Motor neuron (in vitro differentiated cells): ENCODE data around the gene MTUS2. TPM values are rescaled to one million over a fixed set of nuclear protein-coding genes. Genes with fewer than 3 reads are reported as not detected.

Source experiments
- ATAC-seq, 8 experiments: fragments of 200-7000 bp; cut with Tn5 transposase; replicated peaks in 6 of 8; 2 replicates each; pipeline ENCODE4 v1.8.0; 2021; ENCODE audit warnings: mild to moderate bottlenecking in 8 of 8, moderate library complexity in 8 of 8
- H3K27ac ChIP-seq, 2 donors: fragments of 250-450 bp; sonication (Bioruptor Pico); 2 replicates each; pipeline ENCODE4 v1.9.0; 2021; ENCODE audit warnings: antibody characterized with exemption in 2 of 2, mild to moderate bottlenecking in 2 of 2, moderate library complexity in 1 of 2
- H3K4me1 ChIP-seq, 2 donors: fragments of 250-450 bp; sonication (Bioruptor Pico); replicated peaks in 1 of 2; 2 replicates each; pipeline ENCODE4 v1.6.1; 2021; ENCODE audit warnings: antibody characterized with exemption in 2 of 2, mild to moderate bottlenecking in 2 of 2, moderate library complexity in 1 of 2
- H3K4me3 ChIP-seq, 5 donors: fragments of 250-450 bp; sonication (Bioruptor Pico); 2 replicates each; pipeline ENCODE4 v1.9.0; 2021; ENCODE audit warnings: antibody characterized with exemption in 5 of 5, mild to moderate bottlenecking in 5 of 5, moderate library complexity in 4 of 5
- WGBS, 10 experiments: fragments of 450-650 bp; shearing (Covaris generic); methylation state at CpG; one replicate each; pipeline ENCODE4 v1.0.0; 2022; 5-methylcytosine and 5-hydroxymethylcytosine counted together
- in situ Hi-C, 9 experiments: fragments of 400-800 bp; cut with MboI; loops; one replicate each; pipeline ENCODE4 v1.15.0; 2021; ENCODE audit warnings: low sequenced_read_pairs in 9 of 9, low pct_unique_long_range_greater_than_20kb in 2 of 9; ENCODE audit not compliant: unreplicated experiment in 9 of 9
- total RNA-seq, 8 experiments: library from RNA; unstranded; fragments of 300-600 nt; gene quantifications; 2 replicates each; pipeline versions ENCODE4 v1.2.3 to v1.2.4, GENCODE V29; 2022

Gene MTUS2
- total RNA-seq, 8 experiments from 2014 or later = 1.1 to 9.6 (median 3.9) TPM

- H3K4me3 ChIP-seq = no peak overlapping the region
- in situ Hi-C loops = no loop called here
- 58 to 100% (median 89%) methylated on average over 1 to 11 of the region's 14 CpGs for WGBS, 10 experiments
- H3K27ac ChIP-seq = no peak overlapping the region
- no peaks in the 10 kb centered on the region for H3K4me1 ChIP-seq
- ATAC-seq = peak in 2 of 8 experiments; percentile 16 to 89
Measured at GRCh38 chr13:29537736-29538651, 717.9 kb downstream of the MTUS2 start.

DNA sequence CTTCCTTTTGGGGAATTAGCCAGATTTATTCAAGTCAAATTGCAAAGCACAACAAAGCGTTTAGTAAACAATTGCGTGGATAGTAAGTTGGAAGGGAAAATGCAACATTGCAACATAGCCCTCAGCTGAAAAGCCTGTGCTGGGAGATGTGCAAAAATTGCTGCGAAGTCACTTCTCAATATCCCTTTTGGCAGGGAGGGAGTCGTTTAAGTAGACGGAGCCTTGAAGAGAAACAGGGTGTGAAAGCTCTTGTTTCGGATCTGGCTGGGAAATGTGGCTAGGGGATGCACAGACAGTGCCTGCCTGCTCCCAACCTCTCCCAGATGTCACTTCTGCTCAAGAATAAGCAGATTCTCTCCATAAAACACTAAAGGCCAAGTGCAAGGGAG lies 718.5 kb downstream of the MTUS2 start:
- Histone ChIP-seq H3K27ac (no peak overlapping the region), H3K4me1 (no peaks in the 10 kb centered on the region), H3K4me3 (no peak overlapping the region)
- WGBS, 10 experiments = 9 to 100% (median 77%) methylated on average over 1 to 6 of the region's 6 CpGs; no CpG with 5 or more reads in 2 of the 10 experiments
- in situ Hi-C loops = no loop called here
- peak in 1 of 8 experiments; percentile 32 for ATAC-seq

- in situ Hi-C loops = no loop called here
- 83 to 100% (median 97%) methylated on average over 1 to 2 of the region's 2 CpGs; no CpG with 5 or more reads in 6 of the 10 experiments for WGBS, 10 experiments
- Histone ChIP-seq H3K27ac (no peak overlapping the region), H3K4me3 (no peak overlapping the region), H3K4me1 (no peaks in the 10 kb centered on the region)
- ATAC-seq = no peak
Measured at GRCh38 chr13:29539856-29540255, 719.7 kb downstream of the MTUS2 start.

DNA sequence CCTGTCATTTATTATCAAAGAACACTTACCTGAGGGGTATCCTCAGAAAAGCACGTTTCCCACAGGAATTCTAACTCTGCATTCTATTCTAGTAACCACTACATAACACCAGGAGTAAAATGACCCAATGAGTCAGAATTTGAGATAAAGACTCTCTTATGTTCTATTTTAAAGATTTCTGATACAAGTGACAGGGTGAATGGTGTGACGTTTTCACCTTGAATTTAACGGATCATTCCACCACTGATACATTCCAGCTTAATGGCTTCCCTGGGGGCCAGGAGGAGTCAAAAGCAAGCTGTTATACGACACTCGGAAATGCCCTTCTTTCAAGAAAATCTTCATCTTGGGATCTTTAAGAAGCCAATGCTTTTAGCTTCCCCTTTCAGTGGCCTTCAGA lies 720.2 kb downstream of the MTUS2 start:
- 51 to 100% (median 89%) methylated on average over 1 to 5 of the region's 5 CpGs; no CpG with 5 or more reads in 3 of the 10 experiments for WGBS, 10 experiments
- H3K27ac ChIP-seq = no peak overlapping the region
- H3K4me3 ChIP-seq = no peak overlapping the region
- H3K4me1 ChIP-seq = no peaks in the 10 kb centered on the region
- ATAC-seq = no peak
- in situ Hi-C loops = no loop called here

DNA sequence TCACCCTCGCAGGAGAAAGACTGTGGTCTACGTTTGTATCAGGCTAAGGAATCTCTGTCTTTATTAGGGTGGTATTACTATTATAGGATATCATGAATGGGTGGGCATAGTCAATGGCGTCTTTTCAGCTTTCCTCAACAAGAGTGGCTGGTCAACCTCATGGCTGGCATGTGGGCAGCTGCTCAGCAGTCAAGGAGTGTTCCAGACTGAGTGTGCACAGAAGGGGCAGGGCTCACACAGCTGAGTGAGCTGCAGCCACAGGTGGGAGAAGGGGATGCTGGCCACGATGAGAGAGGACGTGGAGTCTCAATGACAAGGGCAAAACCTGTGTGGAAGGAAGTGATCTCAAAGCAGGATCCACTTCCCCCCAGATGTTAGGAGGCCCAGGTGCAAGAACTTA lies 720.7 kb downstream of the MTUS2 start:
- 17 to 100% (median 93%) methylated on average over 1 to 3 of the region's 5 CpGs; no CpG with 5 or more reads in 3 of the 10 experiments for WGBS, 10 experiments
- no peaks in the 10 kb centered on the region for H3K4me1 ChIP-seq

DNA sequence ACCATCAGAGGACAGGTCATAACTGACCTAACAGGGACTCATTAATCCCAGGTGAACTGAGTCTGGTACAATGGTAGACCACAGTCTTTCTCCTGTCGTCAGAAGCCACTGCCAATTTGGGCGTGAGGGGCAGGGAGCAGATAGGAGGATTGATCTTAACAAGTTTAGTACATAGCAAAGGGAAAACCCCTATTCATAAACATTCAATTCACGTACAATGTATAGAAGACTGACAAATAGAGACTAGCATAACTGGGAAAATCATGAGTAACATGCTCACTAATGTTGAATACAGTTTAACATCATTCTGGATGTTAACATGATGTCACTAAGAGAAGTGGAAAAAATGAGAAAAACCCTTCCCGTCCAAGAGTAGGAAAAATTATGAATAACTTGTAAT lies 721.3 kb downstream of the MTUS2 start:
- in situ Hi-C loops = no loop called here

More for the DNA sequence above, 720.7 kb downstream of the MTUS2 start:
- H3K27ac ChIP-seq = no peak overlapping the region
- H3K4me3 ChIP-seq = no peak overlapping the region
- no peak for ATAC-seq
- in situ Hi-C loops = no loop called here

DNA sequence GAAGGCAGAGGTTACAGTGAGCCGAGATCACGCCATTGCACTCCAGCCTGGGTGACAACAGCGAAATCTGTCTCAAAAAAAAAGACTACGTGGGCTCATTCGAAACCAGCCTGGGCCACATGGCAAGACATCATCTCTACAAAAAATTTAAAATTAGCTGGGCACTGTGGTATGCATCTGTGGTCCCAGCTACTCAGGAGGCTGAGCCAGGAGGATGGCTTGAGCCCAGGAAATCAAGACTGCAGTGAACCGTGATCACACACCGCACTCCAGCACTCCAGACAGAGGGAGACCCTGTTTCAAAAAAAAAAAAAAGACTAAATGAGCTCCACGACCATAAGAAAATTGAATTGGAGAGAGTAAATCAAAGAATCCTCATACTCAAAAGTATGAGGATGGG lies 722.2 kb downstream of the MTUS2 start:
- 86 to 100% (median 97%) methylated on average over 1 to 8 of the region's 8 CpGs for WGBS, 10 experiments
- in situ Hi-C loops = no loop called here
- no peak for ATAC-seq
- Histone ChIP-seq H3K4me1 (no peaks in the 10 kb centered on the region), H3K4me3 (no peak overlapping the region), H3K27ac (no peak overlapping the region)

More for the DNA sequence above, 721.3 kb downstream of the MTUS2 start:
- 84 to 100% (median 96%) methylated on average over 2 to 4 of the region's 4 CpGs for WGBS, 10 experiments
- Histone ChIP-seq H3K27ac (no peak overlapping the region), H3K4me3 (no peak overlapping the region), H3K4me1 (no peaks in the 10 kb centered on the region)
- no peak for ATAC-seq

GRCh38 chr13:29543230-29544215 lies 723.4 kb downstream of the MTUS2 start:
- peak in 5 of 8 experiments; percentile 18 to 41 (median 36) for ATAC-seq
- WGBS, 10 experiments = 84 to 100% (median 100%) methylated on average over 1 to 11 of the region's 16 CpGs; no CpG with 5 or more reads in 1 of the 10 experiments
- Histone ChIP-seq H3K4me3 (no peak overlapping the region), H3K27ac (no peak overlapping the region), H3K4me1 (no peaks in the 10 kb centered on the region)
- in situ Hi-C loops = no loop called here

DNA sequence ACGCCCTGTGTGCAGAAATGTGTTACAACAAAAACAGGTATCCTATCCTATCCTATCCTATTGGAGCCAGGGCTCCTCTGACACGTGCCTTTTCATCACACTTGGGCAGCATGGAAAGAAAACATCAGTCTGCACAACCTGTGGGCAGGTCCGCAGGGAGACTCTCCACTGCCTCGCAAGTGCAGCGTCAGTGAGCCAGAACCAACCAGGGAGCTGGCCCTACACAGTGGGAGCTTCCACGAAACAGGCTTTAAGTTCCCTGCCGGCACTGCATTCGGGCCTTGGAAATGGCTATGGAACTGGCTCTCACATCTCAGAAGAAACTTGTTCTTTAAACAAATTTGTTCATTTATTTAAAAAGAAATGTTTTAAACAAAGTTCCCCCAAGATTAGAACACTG lies 725.8 kb downstream of the MTUS2 start:
- H3K4me3 ChIP-seq = no peak overlapping the region
- no peak for ATAC-seq
- in situ Hi-C loops = no loop called here
- no peaks in the 10 kb centered on the region for H3K4me1 ChIP-seq
- no peak overlapping the region for H3K27ac ChIP-seq
- 55 to 100% (median 89%) methylated on average over 1 to 7 of the region's 8 CpGs; no CpG with 5 or more reads in 4 of the 10 experiments for WGBS, 10 experiments

- in situ Hi-C loops = no loop called here
- WGBS, 10 experiments = 73 to 100% (median 87%) methylated on average over 1 to 8 of the region's 8 CpGs; no CpG with 5 or more reads in 1 of the 10 experiments
- ATAC-seq = no peak
- Histone ChIP-seq H3K27ac (no peak overlapping the region), H3K4me3 (no peak overlapping the region), H3K4me1 (no peaks in the 10 kb centered on the region)
Measured at GRCh38 chr13:29546662-29547061, 726.5 kb downstream of the MTUS2 start.

GRCh38 chr13:29547153-29547552 lies 727.0 kb downstream of the MTUS2 start:
- H3K27ac ChIP-seq = no peak overlapping the region
- H3K4me3 ChIP-seq = no peak overlapping the region
- in situ Hi-C loops = no loop called here
- H3K4me1 ChIP-seq = no peaks in the 10 kb centered on the region
- WGBS, 10 experiments = 85 to 100% (median 92%) methylated on average over 1 to 7 of the region's 7 CpGs
- ATAC-seq = no peak

DNA sequence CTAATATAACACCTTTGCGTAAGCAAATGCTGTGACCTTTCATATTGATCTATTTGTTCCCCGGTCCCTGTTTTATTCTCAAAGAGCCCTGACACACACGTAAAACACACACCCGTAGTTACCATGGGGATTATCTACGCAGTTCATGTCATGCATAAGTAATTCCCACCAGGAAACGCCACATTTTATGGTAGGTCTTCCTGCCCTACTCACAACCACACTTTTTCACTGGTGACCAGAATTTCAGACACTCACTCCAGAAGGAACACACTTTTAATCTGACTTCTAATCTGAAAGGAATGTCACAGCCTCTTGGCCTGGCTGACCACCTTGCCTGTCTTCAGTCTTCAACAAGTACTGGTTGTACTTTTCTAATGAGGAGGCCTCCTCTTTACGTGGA lies 728.6 kb downstream of the MTUS2 start:
- Histone ChIP-seq H3K4me1 (no peaks in the 10 kb centered on the region), H3K27ac (no peak overlapping the region), H3K4me3 (no peak overlapping the region)
- 25 to 79% (median 60%) methylated on average over 2 to 6 of the region's 7 CpGs; no CpG with 5 or more reads in 1 of the 10 experiments for WGBS, 10 experiments
- in situ Hi-C loops = no loop called here
- no peak for ATAC-seq
